ENCODE data around the gene ARSB.
"Not testable (repeated sequence)": the region's sequence is repeated elsewhere in the genome, so short reads cannot be mapped to it uniquely, and the experiment has no call there.

GRCh38 chr5:78732721-78733120 lies 252.4 kb downstream of the ARSB start:
- TF ChIP-seq, protein P1, sequence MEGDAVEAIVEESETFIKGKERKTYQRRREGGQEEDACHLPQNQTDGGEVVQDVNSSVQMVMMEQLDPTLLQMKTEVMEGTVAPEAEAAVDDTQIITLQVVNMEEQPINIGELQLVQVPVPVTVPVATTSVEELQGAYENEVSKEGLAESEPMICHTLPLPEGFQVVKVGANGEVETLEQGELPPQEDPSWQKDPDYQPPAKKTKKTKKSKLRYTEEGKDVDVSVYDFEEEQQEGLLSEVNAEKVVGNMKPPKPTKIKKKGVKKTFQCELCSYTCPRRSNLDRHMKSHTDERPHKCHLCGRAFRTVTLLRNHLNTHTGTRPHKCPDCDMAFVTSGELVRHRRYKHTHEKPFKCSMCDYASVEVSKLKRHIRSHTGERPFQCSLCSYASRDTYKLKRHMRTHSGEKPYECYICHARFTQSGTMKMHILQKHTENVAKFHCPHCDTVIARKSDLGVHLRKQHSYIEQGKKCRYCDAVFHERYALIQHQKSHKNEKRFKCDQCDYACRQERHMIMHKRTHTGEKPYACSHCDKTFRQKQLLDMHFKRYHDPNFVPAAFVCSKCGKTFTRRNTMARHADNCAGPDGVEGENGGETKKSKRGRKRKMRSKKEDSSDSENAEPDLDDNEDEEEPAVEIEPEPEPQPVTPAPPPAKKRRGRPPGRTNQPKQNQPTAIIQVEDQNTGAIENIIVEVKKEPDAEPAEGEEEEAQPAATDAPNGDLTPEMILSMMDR (IDR thresholded peaks at IDR 0.05): not testable (repeated sequence)
- TF ChIP-seq POLR2A (IDR thresholded peaks at IDR 0.05): not testable (repeated sequence)
